Measurements from ENCODE around the gene FA2H. TPM values are rescaled to one million over a fixed set of nuclear protein-coding genes. Genes with fewer than 3 reads are reported as not detected.

Gene FA2H
- total and polyA plus RNA-seq, 2 experiments from 2014 or later: 5.7 to 6.3 TPM

DNA sequence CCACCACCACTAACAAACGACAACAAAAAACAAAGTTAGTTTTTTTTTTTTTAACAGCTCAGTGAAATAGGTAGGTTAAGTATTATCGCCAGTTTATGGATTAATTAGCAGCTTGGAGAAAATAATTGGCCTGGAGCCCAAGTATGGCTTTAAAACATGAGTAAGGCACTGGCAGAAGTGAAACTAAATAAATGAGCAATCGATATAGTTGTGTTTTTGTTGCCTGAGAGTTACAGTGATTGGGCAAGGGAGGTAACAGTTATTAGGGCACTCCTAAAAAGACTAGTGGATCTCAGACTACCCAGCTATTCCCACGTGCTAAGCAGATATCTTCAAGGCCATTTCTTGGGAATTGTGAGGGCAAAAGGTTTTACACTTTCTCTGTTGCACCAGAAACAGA, 76.4 kb downstream of the FA2H start:
- no peak overlapping the region for H3K4me2 ChIP-seq
- H3K36me3 Mint-ChIP-seq (ENCODE audit: low read depth): no peaks in the 10 kb centered on the region
- H3K79me2 ChIP-seq (replicated peaks; ENCODE audit: insufficient read depth): no peaks in the 10 kb centered on the region
- H3K4me1 ChIP-seq (ENCODE audit: insufficient read depth): peaks cover 16% of the 10 kb centered on the region
- no peak overlapping the region for H3K27ac ChIP-seq (ENCODE audit: low read depth)
- H3K27me3 ChIP-seq (ENCODE audit: insufficient read depth): peaks cover 21% of the 10 kb centered on the region
- TF ChIP-seq NANOG (IDR thresholded peaks at IDR 0.05; ENCODE audit: borderline replicate concordance): no peak
- no peak for TF ChIP-seq CTCF (conservative IDR thresholded peaks at IDR 0.05; ENCODE audit: low read depth in 2 of 2)
- TF ChIP-seq, protein P1, sequence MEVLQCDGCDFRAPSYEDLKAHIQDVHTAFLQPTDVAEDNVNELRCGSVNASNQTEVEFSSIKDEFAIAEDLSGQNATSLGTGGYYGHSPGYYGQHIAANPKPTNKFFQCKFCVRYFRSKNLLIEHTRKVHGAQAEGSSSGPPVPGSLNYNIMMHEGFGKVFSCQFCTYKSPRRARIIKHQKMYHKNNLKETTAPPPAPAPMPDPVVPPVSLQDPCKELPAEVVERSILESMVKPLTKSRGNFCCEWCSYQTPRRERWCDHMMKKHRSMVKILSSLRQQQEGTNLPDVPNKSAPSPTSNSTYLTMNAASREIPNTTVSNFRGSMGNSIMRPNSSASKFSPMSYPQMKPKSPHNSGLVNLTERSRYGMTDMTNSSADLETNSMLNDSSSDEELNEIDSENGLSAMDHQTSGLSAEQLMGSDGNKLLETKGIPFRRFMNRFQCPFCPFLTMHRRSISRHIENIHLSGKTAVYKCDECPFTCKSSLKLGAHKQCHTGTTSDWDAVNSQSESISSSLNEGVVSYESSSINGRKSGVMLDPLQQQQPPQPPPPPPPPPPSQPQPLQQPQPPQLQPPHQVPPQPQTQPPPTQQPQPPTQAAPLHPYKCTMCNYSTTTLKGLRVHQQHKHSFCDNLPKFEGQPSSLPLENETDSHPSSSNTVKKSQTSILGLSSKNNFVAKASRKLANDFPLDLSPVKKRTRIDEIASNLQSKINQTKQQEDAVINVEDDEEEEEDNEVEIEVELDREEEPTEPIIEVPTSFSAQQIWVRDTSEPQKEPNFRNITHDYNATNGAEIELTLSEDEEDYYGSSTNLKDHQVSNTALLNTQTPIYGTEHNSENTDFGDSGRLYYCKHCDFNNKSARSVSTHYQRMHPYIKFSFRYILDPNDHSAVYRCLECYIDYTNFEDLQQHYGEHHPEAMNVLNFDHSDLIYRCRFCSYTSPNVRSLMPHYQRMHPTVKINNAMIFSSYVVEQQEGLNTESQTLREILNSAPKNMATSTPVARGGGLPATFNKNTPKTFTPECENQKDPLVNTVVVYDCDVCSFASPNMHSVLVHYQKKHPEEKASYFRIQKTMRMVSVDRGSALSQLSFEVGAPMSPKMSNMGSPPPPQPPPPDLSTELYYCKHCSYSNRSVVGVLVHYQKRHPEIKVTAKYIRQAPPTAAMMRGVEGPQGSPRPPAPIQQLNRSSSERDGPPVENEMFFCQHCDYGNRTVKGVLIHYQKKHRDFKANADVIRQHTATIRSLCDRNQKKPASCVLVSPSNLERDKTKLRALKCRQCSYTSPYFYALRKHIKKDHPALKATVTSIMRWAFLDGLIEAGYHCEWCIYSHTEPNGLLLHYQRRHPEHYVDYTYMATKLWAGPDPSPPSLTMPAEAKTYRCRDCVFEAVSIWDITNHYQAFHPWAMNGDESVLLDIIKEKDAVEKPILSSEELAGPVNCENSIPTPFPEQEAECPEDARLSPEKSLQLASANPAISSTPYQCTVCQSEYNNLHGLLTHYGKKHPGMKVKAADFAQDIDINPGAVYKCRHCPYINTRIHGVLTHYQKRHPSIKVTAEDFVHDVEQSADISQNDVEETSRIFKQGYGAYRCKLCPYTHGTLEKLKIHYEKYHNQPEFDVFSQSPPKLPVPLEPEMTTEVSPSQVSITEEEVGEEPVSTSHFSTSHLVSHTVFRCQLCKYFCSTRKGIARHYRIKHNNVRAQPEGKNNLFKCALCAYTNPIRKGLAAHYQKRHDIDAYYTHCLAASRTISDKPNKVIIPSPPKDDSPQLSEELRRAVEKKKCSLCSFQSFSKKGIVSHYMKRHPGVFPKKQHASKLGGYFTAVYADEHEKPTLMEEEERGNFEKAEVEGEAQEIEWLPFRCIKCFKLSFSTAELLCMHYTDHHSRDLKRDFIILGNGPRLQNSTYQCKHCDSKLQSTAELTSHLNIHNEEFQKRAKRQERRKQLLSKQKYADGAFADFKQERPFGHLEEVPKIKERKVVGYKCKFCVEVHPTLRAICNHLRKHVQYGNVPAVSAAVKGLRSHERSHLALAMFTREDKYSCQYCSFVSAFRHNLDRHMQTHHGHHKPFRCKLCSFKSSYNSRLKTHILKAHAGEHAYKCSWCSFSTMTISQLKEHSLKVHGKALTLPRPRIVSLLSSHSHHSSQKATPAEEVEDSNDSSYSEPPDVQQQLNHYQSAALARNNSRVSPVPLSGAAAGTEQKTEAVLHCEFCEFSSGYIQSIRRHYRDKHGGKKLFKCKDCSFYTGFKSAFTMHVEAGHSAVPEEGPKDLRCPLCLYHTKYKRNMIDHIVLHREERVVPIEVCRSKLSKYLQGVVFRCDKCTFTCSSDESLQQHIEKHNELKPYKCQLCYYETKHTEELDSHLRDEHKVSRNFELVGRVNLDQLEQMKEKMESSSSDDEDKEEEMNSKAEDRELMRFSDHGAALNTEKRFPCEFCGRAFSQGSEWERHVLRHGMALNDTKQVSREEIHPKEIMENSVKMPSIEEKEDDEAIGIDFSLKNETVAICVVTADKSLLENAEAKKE (CRISPR knock-in tag; IDR thresholded peaks at IDR 0.05): no peak
- TF ChIP-seq ZNF114 (CRISPR knock-in tag; IDR thresholded peaks at IDR 0.05): no peak
- TF ChIP-seq ZNF331 (CRISPR knock-in tag; IDR thresholded peaks at IDR 0.05; ENCODE audit: low read depth): no peak
- no peak for TF ChIP-seq POLR2AphosphoS5 (IDR thresholded peaks at IDR 0.05; ENCODE audit: low read depth)
- TF ChIP-seq CREB1 (CRISPR knock-in tag; IDR thresholded peaks at IDR 0.05; ENCODE audit: low read depth): no peak
- no peak for TF ChIP-seq EZH2 (IDR thresholded peaks at IDR 0.05; ENCODE audit: low read depth, unreplicated experiment)
- TF ChIP-seq EZH2phosphoT487 (IDR thresholded peaks at IDR 0.05; ENCODE audit: unreplicated experiment): no peak
- TF ChIP-seq REST (IDR thresholded peaks at IDR 0.05; ENCODE audit: unreplicated experiment): no peak
- TF ChIP-seq JUNB (IDR thresholded peaks at IDR 0.05; ENCODE audit: unreplicated experiment): no peak
- TF ChIP-seq STAT1 (IDR thresholded peaks at IDR 0.05; ENCODE audit: unreplicated experiment): no peak
- TF ChIP-seq, protein P2, sequence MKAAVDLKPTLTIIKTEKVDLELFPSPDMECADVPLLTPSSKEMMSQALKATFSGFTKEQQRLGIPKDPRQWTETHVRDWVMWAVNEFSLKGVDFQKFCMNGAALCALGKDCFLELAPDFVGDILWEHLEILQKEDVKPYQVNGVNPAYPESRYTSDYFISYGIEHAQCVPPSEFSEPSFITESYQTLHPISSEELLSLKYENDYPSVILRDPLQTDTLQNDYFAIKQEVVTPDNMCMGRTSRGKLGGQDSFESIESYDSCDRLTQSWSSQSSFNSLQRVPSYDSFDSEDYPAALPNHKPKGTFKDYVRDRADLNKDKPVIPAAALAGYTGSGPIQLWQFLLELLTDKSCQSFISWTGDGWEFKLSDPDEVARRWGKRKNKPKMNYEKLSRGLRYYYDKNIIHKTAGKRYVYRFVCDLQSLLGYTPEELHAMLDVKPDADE (IDR thresholded peaks at IDR 0.05): no peak
- no peaks in the 10 kb centered on the region for H4K20me1 ChIP-seq (replicated peaks; ENCODE audit: insufficient read depth)
- DNase-seq (ENCODE audit: low spot score) (no peak), ATAC-seq (no peak)
- H3K9me2 ChIP-seq (ENCODE audit: insufficient read depth): no peaks in the 10 kb centered on the region
- H3K4me3 Mint-ChIP-seq: no peak overlapping the region
- H2AFZ ChIP-seq: no peak overlapping the region
- no peak overlapping the region for H3K4me3 ChIP-seq
- no peak overlapping the region for H3K27ac Mint-ChIP-seq
- H3K4me1 Mint-ChIP-seq: peaks cover 12% of the 10 kb centered on the region; the same call in 2 of the 3 replicates
- no peaks in the 10 kb centered on the region for H3K36me3 ChIP-seq (ENCODE audit: insufficient read depth)
- H3F3A ChIP-seq (replicated peaks; ENCODE audit: low read depth): peaks cover 5% of the 10 kb centered on the region; the same call in 1 of the 2 replicates
- H3K27me3 Mint-ChIP-seq (ENCODE audit: insufficient read depth, low read depth, poor library complexity): peaks cover 22% of the 10 kb centered on the region
- no peaks in the 10 kb centered on the region for H3K9me3 Mint-ChIP-seq

Measured in GM23338 (cell line).